Kidney (tissue), 14 donors: ENCODE results near the gene RPTOR. TPM values are rescaled to one million over a fixed set of nuclear protein-coding genes. Genes with fewer than 3 reads are reported as not detected.

Source experiments
- DNase-seq, 5 donors: peaks; one replicate each; pipeline ENCODE4 v3.0.0-alpha.2; 2013 to 2020
- FAIRE-seq: peaks from 2 replicates; lab custom pipeline; 2012; peaks lifted over from hg19 to GRCh38; lab: Jason Lieb, UNC
- H3K27ac ChIP-seq, 2 donors: one replicate each; pipeline ENCODE4 v1.7.0; 2013; ENCODE audit warnings: low read depth in 2 of 2, low read length in 2 of 2, inconsistent platforms in 1 of 2
- H3K27me3 ChIP-seq: one replicate; pipeline ENCODE4 v1.7.1; 2013; ENCODE audit warnings: low read length, inconsistent platforms; ENCODE audit not compliant: control insufficient read depth, insufficient read depth
- H3K36me3 ChIP-seq, 3 donors: one replicate each; pipeline versions ENCODE4 v1.7.0 to v1.7.1; 2013; ENCODE audit warnings: low read length in 3 of 3, control low read depth in 1 of 3, inconsistent platforms in 1 of 3; ENCODE audit not compliant: insufficient read depth in 3 of 3, control insufficient read depth in 2 of 3
- H3K4me1 ChIP-seq, 3 donors: one replicate each; pipeline versions ENCODE4 v1.7.0 to v1.7.1; 2013; ENCODE audit warnings: low read length in 3 of 3, inconsistent platforms in 1 of 3, low read depth in 1 of 3; ENCODE audit not compliant: control insufficient read depth in 2 of 3, insufficient read depth in 2 of 3
- H3K4me3 ChIP-seq, 3 donors: one replicate each; pipeline versions ENCODE4 v1.7.0 to v1.8.1; 2013; ENCODE audit warnings: low read length in 3 of 3, control low read depth in 1 of 3, inconsistent platforms in 1 of 3
- H3K9ac ChIP-seq, 3 donors: one replicate each; pipeline versions ENCODE4 v1.7.0 to v1.7.1; 2013; ENCODE audit warnings: low read length in 3 of 3, control low read depth in 1 of 3, inconsistent platforms in 1 of 3
- H3K9me3 ChIP-seq, 3 donors: one replicate each; pipeline versions ENCODE4 v1.7.0 to v1.7.1; 2013; ENCODE audit warnings: low read length in 3 of 3, control low read depth in 1 of 3, inconsistent platforms in 1 of 3; ENCODE audit not compliant: control insufficient read depth in 2 of 3, insufficient read depth in 1 of 3
- intact Hi-C: fragments of 100-400 bp; cut with DNase I; formaldehyde crosslinking; loops from one replicate; pipeline ENCODE4 v1.11.1; 2022
- polyA plus RNA-seq: library from polyadenylated mRNA; stranded (reverse); fragments of 350-450 nt; fragmentation: Illumina TruSeq; extraction: RNeasy Lipid Tissue Mini Kit (QIAGEN cat#74804); gene quantifications from one replicate; pipeline ENCODE4 v1.2.3, GENCODE V29; 2014; ENCODE audit warnings: low read depth, low replicate concordance; ENCODE audit not compliant: insufficient read depth
- total RNA-seq: library from RNA; stranded (reverse); fragmentation: NEBNext Ultra II Directional; extraction: Animal tissue kit (Norgen Biotek cat#: 25700); gene quantifications from one replicate; pipeline ENCODE4 v1.2.1, GENCODE V29; 2021
- TF ChIP-seq, protein P1 (sequence below): IDR thresholded peaks from 3 replicates; pipeline ENCODE4 v1.5.1; 2012; ENCODE audit warnings: mild to moderate bottlenecking, moderate library complexity, borderline replicate concordance; ENCODE audit not compliant: insufficient read depth; ENCODE audit errors: extremely low read depth
- donor health status: control.
- donor health status: control.
- donor health status: control.
- donor health status: control.
- donor health status: control.
- donor health status: DM: yes; HTN: yes; CAD: no.
- donor health status: Normal renal cell carcinoma (clear cell type).

Gene RPTOR
- total and polyA plus RNA-seq, 2 donors from 2014 or later, result 5.5 to 37.6 TPM

DNA sequence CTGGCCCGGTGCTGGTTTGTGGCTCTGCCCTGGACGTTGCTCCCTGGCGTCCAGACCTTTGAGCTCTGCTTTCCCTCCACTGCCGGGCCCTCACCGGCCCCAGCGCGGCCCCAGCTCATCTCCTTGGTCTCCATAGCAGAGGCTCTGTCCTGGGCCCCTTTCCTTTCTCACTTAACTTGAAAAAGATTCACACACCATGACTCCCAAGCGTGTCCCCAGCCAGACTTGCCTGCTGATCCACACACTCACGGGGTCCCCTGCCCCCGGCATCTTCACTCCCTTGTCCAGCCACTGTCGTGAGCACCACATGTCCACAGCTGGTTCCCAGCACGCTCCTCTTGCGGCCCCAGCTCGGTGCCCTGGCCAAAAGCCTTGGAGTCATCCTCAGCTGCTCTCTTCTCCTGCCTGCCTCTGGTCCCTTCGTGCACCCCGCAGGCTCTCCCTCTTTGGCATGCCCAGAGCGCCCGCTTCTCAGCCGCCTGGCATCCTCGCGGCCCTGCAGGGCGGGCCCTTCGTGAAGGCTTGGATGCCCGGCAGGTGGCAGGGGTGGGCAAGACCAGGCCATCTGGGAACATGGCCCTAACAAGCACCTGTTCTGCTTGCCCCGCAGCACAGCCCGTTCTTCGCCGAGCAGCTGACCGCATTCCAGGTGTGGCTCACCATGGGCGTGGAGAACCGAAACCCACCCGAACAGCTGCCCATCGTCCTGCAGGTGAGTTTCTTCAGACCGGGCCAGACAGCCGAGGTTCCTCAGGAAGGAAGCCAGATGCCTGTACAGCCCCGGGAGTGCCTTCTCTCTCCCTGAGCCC, 301.4 kb downstream of the RPTOR start:
- Histone ChIP-seq H3K27ac (no peak overlapping the region), H3K36me3 (peaks cover 0 to 4% (median 3%) of the 10 kb centered on the region in 3 donors), H3K4me1 (no peaks in the 10 kb centered on the region), H3K4me3 (no peak overlapping the region), H3K9ac (no peak overlapping the region), H3K9me3 (no peaks in the 10 kb centered on the region), H3K27me3 (no peaks in the 10 kb centered on the region)
- intact Hi-C loops, result no loop called here
- DNase-seq, result peak in 1 of 5 donors; percentile 75
- FAIRE-seq, result no peak
- TF ChIP-seq, protein P1, sequence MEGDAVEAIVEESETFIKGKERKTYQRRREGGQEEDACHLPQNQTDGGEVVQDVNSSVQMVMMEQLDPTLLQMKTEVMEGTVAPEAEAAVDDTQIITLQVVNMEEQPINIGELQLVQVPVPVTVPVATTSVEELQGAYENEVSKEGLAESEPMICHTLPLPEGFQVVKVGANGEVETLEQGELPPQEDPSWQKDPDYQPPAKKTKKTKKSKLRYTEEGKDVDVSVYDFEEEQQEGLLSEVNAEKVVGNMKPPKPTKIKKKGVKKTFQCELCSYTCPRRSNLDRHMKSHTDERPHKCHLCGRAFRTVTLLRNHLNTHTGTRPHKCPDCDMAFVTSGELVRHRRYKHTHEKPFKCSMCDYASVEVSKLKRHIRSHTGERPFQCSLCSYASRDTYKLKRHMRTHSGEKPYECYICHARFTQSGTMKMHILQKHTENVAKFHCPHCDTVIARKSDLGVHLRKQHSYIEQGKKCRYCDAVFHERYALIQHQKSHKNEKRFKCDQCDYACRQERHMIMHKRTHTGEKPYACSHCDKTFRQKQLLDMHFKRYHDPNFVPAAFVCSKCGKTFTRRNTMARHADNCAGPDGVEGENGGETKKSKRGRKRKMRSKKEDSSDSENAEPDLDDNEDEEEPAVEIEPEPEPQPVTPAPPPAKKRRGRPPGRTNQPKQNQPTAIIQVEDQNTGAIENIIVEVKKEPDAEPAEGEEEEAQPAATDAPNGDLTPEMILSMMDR, result no peak

DNA sequence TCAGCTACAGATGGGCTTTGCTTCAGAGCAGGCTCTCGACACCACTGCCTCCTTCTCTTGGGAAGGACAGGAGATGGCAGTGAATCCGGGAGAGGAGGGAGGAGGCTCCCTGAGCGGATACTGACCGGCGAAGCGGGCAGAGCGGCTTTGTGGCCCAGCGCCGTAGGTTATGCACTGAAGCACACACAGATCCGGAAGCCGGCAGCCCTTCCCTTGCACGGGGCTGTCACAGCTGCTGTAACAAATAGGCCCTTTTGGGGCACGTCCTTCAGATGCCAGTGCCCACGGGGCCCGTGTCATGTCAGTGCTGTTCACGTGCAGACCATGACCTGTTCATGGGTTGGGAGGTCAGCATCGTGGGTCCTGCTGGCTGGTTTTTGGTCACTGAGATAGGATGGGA, 302.3 kb downstream of the RPTOR start:
- Histone ChIP-seq H3K27ac (no peak overlapping the region), H3K4me3 (no peak overlapping the region), H3K36me3 (peaks cover 0 to 4% (median 3%) of the 10 kb centered on the region in 3 donors), H3K4me1 (no peaks in the 10 kb centered on the region), H3K27me3 (no peaks in the 10 kb centered on the region), H3K9me3 (no peaks in the 10 kb centered on the region), H3K9ac (no peak overlapping the region)
- DNase-seq (peak in 1 of 5 donors; percentile 36), FAIRE-seq (no peak)
- TF ChIP-seq, protein P1, result no peak
- intact Hi-C loops, result no loop called here

DNA sequence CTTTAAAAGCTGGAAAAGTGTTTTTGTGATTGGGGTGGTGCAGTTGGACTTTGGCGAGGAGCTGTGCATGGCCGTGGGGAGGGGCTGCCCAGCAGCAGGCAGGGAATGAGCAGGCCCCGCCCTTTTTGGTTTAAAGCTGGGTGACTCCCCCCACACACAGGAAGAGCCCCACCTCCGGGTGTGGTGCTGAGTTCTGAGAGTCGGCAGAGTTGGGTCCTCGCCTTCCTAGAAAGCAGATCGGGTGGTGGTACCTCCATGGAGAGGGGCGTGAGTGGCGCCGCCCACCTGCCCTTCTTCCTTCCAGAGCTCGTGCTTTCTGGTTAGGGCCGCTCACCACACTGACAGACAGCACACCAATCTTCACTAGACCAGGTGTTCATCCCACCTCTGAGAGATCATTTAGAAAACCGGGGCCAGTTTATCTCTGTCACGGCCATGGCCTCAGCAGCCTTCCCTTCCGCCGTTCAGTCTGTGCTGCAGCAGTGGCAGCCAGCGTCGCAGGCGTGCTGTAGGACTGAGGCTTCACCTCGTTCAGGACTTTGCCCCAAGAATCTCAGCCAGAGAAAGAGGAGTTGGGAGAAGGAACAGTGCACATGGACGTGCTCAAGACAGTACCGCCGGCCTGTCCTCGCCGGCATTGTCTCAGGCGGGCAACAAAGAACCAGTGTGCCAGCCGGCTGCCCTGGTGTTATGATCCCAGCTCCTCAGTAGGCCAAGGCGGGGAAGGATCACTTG, 303.0 kb downstream of the RPTOR start:
- Histone ChIP-seq H3K27me3 (no peaks in the 10 kb centered on the region), H3K4me1 (no peaks in the 10 kb centered on the region), H3K9ac (no peak overlapping the region), H3K27ac (no peak overlapping the region), H3K36me3 (peaks cover 0 to 3% (median 1%) of the 10 kb centered on the region in 3 donors), H3K9me3 (no peaks in the 10 kb centered on the region), H3K4me3 (no peak overlapping the region)
- TF ChIP-seq, protein P1, result no peak
- FAIRE-seq (no peak), DNase-seq (peak in 1 of 5 donors; percentile 53)
- intact Hi-C loops, result no loop called here
